Astrocyte (in vitro differentiated cells and primary cell): ENCODE results near the gene DBR1. TPM values are rescaled to one million over a fixed set of nuclear protein-coding genes. Genes with fewer than 3 reads are reported as not detected.

Source experiments
- DNase-seq: peaks from one replicate; pipeline ENCODE4 v3.0.0-alpha.2; 2010; ENCODE audit warnings: low read depth
- FAIRE-seq: peaks from 2 replicates; lab custom pipeline; 2011; peaks lifted over from hg19 to GRCh38; lab: Jason Lieb, UNC
- H2AFZ ChIP-seq: 2 replicates; pipeline ENCODE4 v1.6.0; 2012; ENCODE audit warnings: low read depth, low read length, inconsistent platforms
- H3K27ac ChIP-seq: 2 replicates; pipeline ENCODE4 v1.5.1; 2011; ENCODE audit warnings: low read depth, low read length, inconsistent platforms
- H3K27me3 ChIP-seq: 2 replicates; pipeline ENCODE4 v1.6.0; 2011; ENCODE audit warnings: low read length, inconsistent platforms; ENCODE audit not compliant: insufficient read depth
- H3K36me3 ChIP-seq: 2 replicates; pipeline ENCODE4 v1.5.1; 2011; ENCODE audit warnings: low read length, inconsistent platforms; ENCODE audit not compliant: insufficient read depth
- H3K4me1 ChIP-seq: 2 replicates; pipeline ENCODE4 v1.5.1; 2011; ENCODE audit warnings: low read length, inconsistent platforms; ENCODE audit not compliant: insufficient read depth
- H3K4me2 ChIP-seq: 2 replicates; pipeline ENCODE4 v1.6.0; 2012; ENCODE audit warnings: low read length, inconsistent platforms
- H3K4me3 ChIP-seq: 2 replicates; pipeline ENCODE4 v1.5.1; 2011; ENCODE audit warnings: low read depth, mild to moderate bottlenecking, low read length, inconsistent platforms; ENCODE audit not compliant: insufficient read depth
- H3K79me2 ChIP-seq: 2 replicates; pipeline ENCODE4 v1.6.0; 2012; ENCODE audit warnings: mild to moderate bottlenecking, low read length, inconsistent platforms; ENCODE audit not compliant: insufficient read depth
- H3K9ac ChIP-seq: 2 replicates; pipeline ENCODE4 v1.6.0; 2012; ENCODE audit warnings: mild to moderate bottlenecking, low read length, inconsistent platforms
- H3K9me3 ChIP-seq: 2 replicates; pipeline ENCODE4 v1.5.1; 2012; ENCODE audit warnings: low read depth, mild to moderate bottlenecking, low read length, inconsistent platforms; ENCODE audit not compliant: insufficient read depth
- H4K20me1 ChIP-seq: 2 replicates; pipeline ENCODE4 v1.6.0; 2012; ENCODE audit warnings: low read length, inconsistent platforms; ENCODE audit not compliant: insufficient read depth
- H3K27ac Mint-ChIP-seq: one replicate; pipeline ENCODE4 v1.8.0; 2021; ENCODE audit warnings: mild to moderate bottlenecking, mixed read lengths; ENCODE audit not compliant: unreplicated experiment
- H3K27me3 Mint-ChIP-seq: one replicate; pipeline ENCODE4 v1.8.0; 2021; ENCODE audit warnings: low read depth, mixed read lengths; ENCODE audit not compliant: unreplicated experiment
- H3K36me3 Mint-ChIP-seq: one replicate; pipeline ENCODE4 v1.8.0; 2021; ENCODE audit warnings: low read depth, mixed read lengths; ENCODE audit not compliant: unreplicated experiment
- H3K4me1 Mint-ChIP-seq: one replicate; pipeline ENCODE4 v1.8.0; 2021; ENCODE audit warnings: low read depth, mixed read lengths; ENCODE audit not compliant: unreplicated experiment
- H3K4me3 Mint-ChIP-seq: one replicate; pipeline ENCODE4 v1.8.0; 2021; ENCODE audit warnings: mild to moderate bottlenecking, moderate library complexity, mixed read lengths; ENCODE audit not compliant: unreplicated experiment
- H3K9me3 Mint-ChIP-seq: one replicate; pipeline ENCODE4 v1.8.0; 2021; ENCODE audit warnings: mild to moderate bottlenecking, mixed read lengths; ENCODE audit not compliant: unreplicated experiment
- EZH2 ChIP-seq: IDR thresholded peaks from 2 replicates; pipeline ENCODE4 v1.6.1; 2012; ENCODE audit warnings: mild to moderate bottlenecking, low read length, inconsistent platforms; ENCODE audit not compliant: insufficient read depth
- total RNA-seq: library from RNA; stranded (reverse); gene quantifications from 2 replicates; pipeline ENCODE4 v1.2.1, GENCODE V29; 2021
- TF ChIP-seq, protein P1 (sequence below): IDR thresholded peaks from 2 replicates; pipeline ENCODE4 v1.5.1; 2011; ENCODE audit warnings: low read depth, mild to moderate bottlenecking, inconsistent platforms, low read length, moderate library complexity; ENCODE audit not compliant: insufficient read depth

Gene DBR1
- total RNA-seq, 1 donor from 2014 or later, result 14.8 TPM

- Histone ChIP-seq H3K9ac (no peak overlapping the region), H2AFZ (no peak overlapping the region), H3K4me3 (no peak overlapping the region), H3K79me2 (peaks cover 94% of the 10 kb centered on the region), H3K27ac (no peak overlapping the region), H3K27me3 (no peaks in the 10 kb centered on the region), H4K20me1 (peaks cover 85% of the 10 kb centered on the region), H3K9me3 (no peaks in the 10 kb centered on the region), H3K4me2 (no peak overlapping the region), H3K4me1 (no peaks in the 10 kb centered on the region), H3K36me3 (no peaks in the 10 kb centered on the region)
- no peaks in the 10 kb centered on the region for H3K9me3 Mint-ChIP-seq
- no peak overlapping the region for H3K27ac Mint-ChIP-seq
- no peak for DNase-seq
- H3K36me3 Mint-ChIP-seq, result peaks cover 3% of the 10 kb centered on the region
- peaks cover 14% of the 10 kb centered on the region for H3K4me1 Mint-ChIP-seq
- FAIRE-seq, result no peak
- H3K27me3 Mint-ChIP-seq, result no peaks in the 10 kb centered on the region
- TF ChIP-seq, protein P1, sequence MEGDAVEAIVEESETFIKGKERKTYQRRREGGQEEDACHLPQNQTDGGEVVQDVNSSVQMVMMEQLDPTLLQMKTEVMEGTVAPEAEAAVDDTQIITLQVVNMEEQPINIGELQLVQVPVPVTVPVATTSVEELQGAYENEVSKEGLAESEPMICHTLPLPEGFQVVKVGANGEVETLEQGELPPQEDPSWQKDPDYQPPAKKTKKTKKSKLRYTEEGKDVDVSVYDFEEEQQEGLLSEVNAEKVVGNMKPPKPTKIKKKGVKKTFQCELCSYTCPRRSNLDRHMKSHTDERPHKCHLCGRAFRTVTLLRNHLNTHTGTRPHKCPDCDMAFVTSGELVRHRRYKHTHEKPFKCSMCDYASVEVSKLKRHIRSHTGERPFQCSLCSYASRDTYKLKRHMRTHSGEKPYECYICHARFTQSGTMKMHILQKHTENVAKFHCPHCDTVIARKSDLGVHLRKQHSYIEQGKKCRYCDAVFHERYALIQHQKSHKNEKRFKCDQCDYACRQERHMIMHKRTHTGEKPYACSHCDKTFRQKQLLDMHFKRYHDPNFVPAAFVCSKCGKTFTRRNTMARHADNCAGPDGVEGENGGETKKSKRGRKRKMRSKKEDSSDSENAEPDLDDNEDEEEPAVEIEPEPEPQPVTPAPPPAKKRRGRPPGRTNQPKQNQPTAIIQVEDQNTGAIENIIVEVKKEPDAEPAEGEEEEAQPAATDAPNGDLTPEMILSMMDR, result no peak
- no peak for TF ChIP-seq EZH2
- no peak overlapping the region for H3K4me3 Mint-ChIP-seq
These were observed 31.5 kb upstream of the DBR1 start for GRCh38 chr3:138206196-138206595.

DNA sequence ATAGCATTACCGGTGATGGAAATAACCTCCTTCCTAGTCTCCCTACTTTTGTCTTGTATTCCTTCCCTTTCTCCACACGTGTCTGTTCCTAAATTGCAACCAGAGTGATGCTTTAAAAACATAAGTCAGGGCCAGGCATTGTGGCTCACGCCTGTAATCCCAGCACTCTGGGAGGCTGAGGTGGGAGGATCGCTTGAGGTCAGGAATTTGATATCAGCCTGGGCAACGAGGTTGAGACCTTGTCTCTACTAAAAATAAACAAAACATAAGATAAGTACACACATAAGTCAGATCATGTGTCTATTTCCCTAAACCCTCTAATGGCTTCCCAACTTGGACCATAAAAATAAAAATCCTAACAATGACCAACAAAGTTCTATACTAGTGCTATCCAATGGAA, 30.8 kb upstream of the DBR1 start:
- H3K4me3 ChIP-seq, result no peak overlapping the region
- peaks cover 87% of the 10 kb centered on the region for H4K20me1 ChIP-seq
- no peak overlapping the region for H3K4me2 ChIP-seq
- TF ChIP-seq, protein P1, result no peak
- TF ChIP-seq EZH2, result no peak
- H3K9ac ChIP-seq, result no peak overlapping the region
- no peaks in the 10 kb centered on the region for H3K27me3 ChIP-seq
- H3K4me1 Mint-ChIP-seq, result peaks cover 14% of the 10 kb centered on the region
- H3K27me3 Mint-ChIP-seq, result no peaks in the 10 kb centered on the region
- no peak overlapping the region for H2AFZ ChIP-seq
- H3K36me3 ChIP-seq, result no peaks in the 10 kb centered on the region
- peaks cover 3% of the 10 kb centered on the region for H3K36me3 Mint-ChIP-seq
- H3K79me2 ChIP-seq, result peaks cover 94% of the 10 kb centered on the region
- no peak overlapping the region for H3K27ac ChIP-seq
- no peaks in the 10 kb centered on the region for H3K9me3 Mint-ChIP-seq
- H3K27ac Mint-ChIP-seq, result no peak overlapping the region
- no peaks in the 10 kb centered on the region for H3K9me3 ChIP-seq
- no peaks in the 10 kb centered on the region for H3K4me1 ChIP-seq
- no peak for FAIRE-seq
- no peak for DNase-seq
- H3K4me3 Mint-ChIP-seq, result no peak overlapping the region

GRCh38 chr3:138203938-138204337, 29.2 kb upstream of the DBR1 start:
- Histone ChIP-seq H3K79me2 (peaks cover 98% of the 10 kb centered on the region), H4K20me1 (peaks cover 89% of the 10 kb centered on the region), H3K9ac (no peak overlapping the region), H3K27ac (no peak overlapping the region), H3K27me3 (no peaks in the 10 kb centered on the region), H3K9me3 (no peaks in the 10 kb centered on the region), H3K4me3 (no peak overlapping the region), H3K4me2 (no peak overlapping the region), H3K36me3 (no peaks in the 10 kb centered on the region), H3K4me1 (no peaks in the 10 kb centered on the region), H2AFZ (no peak overlapping the region)
- FAIRE-seq (no peak), DNase-seq (no peak)
- Mint-ChIP-seq H3K4me3 (no peak overlapping the region), H3K27me3 (no peaks in the 10 kb centered on the region), H3K9me3 (no peaks in the 10 kb centered on the region), H3K4me1 (peaks cover 14% of the 10 kb centered on the region), H3K36me3 (peaks cover 4% of the 10 kb centered on the region), H3K27ac (no peak overlapping the region)
- no peak for TF ChIP-seq EZH2
- TF ChIP-seq, protein P1, result no peak
